ENCODE data around the gene LMO2. TPM values are rescaled to one million over a fixed set of nuclear protein-coding genes. Genes with fewer than 3 reads are reported as not detected.

The LMO2 gene
- total RNA-seq, 2 experiments from 2014 or later = 0.13 TPM; not detected in 1

GRCh38 chr11:33916736-33917135 is 24.9 kb upstream of the LMO2 start:
- ChIA-PET CTCF (no interaction called here), POLR2A (no interaction called here)

- ChIA-PET POLR2A (no interaction called here), CTCF (no interaction called here)
These were observed 23.6 kb upstream of the LMO2 start for GRCh38 chr11:33915526-33915925.

- ChIA-PET POLR2A (no interaction called here), CTCF (no interaction called here)
These were observed 22.1 kb upstream of the LMO2 start for GRCh38 chr11:33913991-33914390.

- POLR2A ChIA-PET = no interaction called here
- CTCF ChIA-PET = interaction anchor here (0.6 kb wide), 1 partner anchor 176 kb away, joined by 3 read pairs; no protein-coding TSS in a partner anchor
These were observed 20.8 kb upstream of the LMO2 start for GRCh38 chr11:33912405-33913361.

GRCh38 chr11:33910958-33911339 is 19.1 kb upstream of the LMO2 start:
- ChIA-PET CTCF (no interaction called here), POLR2A (no interaction called here)

- ChIA-PET CTCF (no interaction called here), POLR2A (no interaction called here)
These were observed 18.6 kb upstream of the LMO2 start for GRCh38 chr11:33910296-33910957.

- ChIA-PET POLR2A (no interaction called here), CTCF (no interaction called here)
These were observed 17.7 kb upstream of the LMO2 start for GRCh38 chr11:33909552-33909951.

- ChIA-PET CTCF (no interaction called here), POLR2A (no interaction called here)
These were observed 17.3 kb upstream of the LMO2 start for GRCh38 chr11:33909150-33909549.

GRCh38 chr11:33907421-33907820 is 15.5 kb upstream of the LMO2 start:
- ChIA-PET POLR2A (no interaction called here), CTCF (no interaction called here)

- POLR2A ChIA-PET = no interaction called here
These were observed 14.8 kb upstream of the LMO2 start for GRCh38 chr11:33906484-33907186.

GRCh38 chr11:33904102-33904501 is 12.2 kb upstream of the LMO2 start:
- ChIA-PET POLR2A (no interaction called here), CTCF (no interaction called here)

More at GRCh38 chr11:33906484-33907186, 14.8 kb upstream of the LMO2 start:
- CTCF ChIA-PET = no interaction called here

GRCh38 chr11:33900159-33900840 is 8.4 kb upstream of the LMO2 start:
- POLR2A ChIA-PET = no interaction called here
- CTCF ChIA-PET = no interaction called here

GRCh38 chr11:33899400-33900037 is 7.6 kb upstream of the LMO2 start:
- POLR2A ChIA-PET = no interaction called here
- CTCF ChIA-PET = no interaction called here

- ChIA-PET POLR2A (no interaction called here), CTCF (no interaction called here)
These were observed 7.1 kb upstream of the LMO2 start for GRCh38 chr11:33898957-33899356.

GRCh38 chr11:33897761-33898375 is 6.0 kb upstream of the LMO2 start:
- ChIA-PET POLR2A (no interaction called here), CTCF (no interaction called here)

GRCh38 chr11:33896911-33897310 is 5.0 kb upstream of the LMO2 start:
- CTCF ChIA-PET = no interaction called here
- POLR2A ChIA-PET = no interaction called here

- CTCF ChIA-PET = no interaction called here
These were observed 3.9 kb upstream of the LMO2 start for GRCh38 chr11:33895752-33896137.

GRCh38 chr11:33894398-33894746 is 2.5 kb upstream of the LMO2 start:
- CTCF ChIA-PET = no interaction called here
- POLR2A ChIA-PET = no interaction called here

More at GRCh38 chr11:33895752-33896137, 3.9 kb upstream of the LMO2 start:
- POLR2A ChIA-PET = no interaction called here

GRCh38 chr11:33893711-33894397 is 2.0 kb upstream of the LMO2 start:
- ChIA-PET CTCF (interaction anchor here (1.1 kb wide), 1 partner anchor 34 kb away, joined by 3 read pairs; no protein-coding TSS in a partner anchor), POLR2A (no interaction called here)
